Measurements from ENCODE around the gene TMEM151B. TPM values are rescaled to one million over a fixed set of nuclear protein-coding genes. Genes with fewer than 3 reads are reported as not detected.

Gene TMEM151B
- total RNA-seq, 2 donors from 2014 or later = 0.11 to 2.6 TPM

DNA sequence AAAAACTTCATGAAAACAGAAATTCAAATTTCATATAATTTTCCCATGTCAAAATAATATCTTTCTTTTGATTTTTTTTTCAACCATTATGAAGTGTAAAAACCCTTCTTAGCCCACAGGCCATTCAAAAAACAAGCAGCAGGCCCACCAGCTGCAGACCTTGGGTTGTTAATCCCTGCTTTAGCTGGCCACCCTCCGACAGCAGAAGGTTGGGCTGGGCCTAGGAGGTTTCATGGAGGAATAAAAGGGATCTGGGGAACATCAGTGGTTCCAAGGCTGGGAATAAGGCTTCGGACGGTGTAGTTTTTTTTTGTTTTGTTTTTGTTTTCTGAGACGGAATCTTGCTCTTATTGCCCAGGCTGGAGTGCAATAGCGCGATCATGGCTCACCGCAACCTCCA lies 26.9 kb upstream of the TMEM151B start:
- DNase-seq (ENCODE audit: low spot score) = no peak
- Histone ChIP-seq H3K4me3 (no peak overlapping the region), H3K27me3 (no peaks in the 10 kb centered on the region), H3K4me1 (peaks cover 0 to 11% of the 10 kb centered on the region in 2 donors), H3K9me3 (no peaks in the 10 kb centered on the region), H3K36me3 (no peaks in the 10 kb centered on the region), H3K27ac (no peak overlapping the region)
- TF ChIP-seq CTCF (IDR thresholded peaks at IDR 0.05) = no peak

GRCh38 chr6:44245391-44245911 lies 24.8 kb upstream of the TMEM151B start:
- no peak for DNase-seq (ENCODE audit: low spot score)
- peak overlapping the region; percentile 100 for H3K27ac ChIP-seq
- no peaks in the 10 kb centered on the region for H3K27me3 ChIP-seq
- peaks cover 21% of the 10 kb centered on the region for H3K36me3 ChIP-seq
- no peaks in the 10 kb centered on the region for H3K9me3 ChIP-seq
- H3K4me1 ChIP-seq = peaks cover 0 to 28% of the 10 kb centered on the region in 2 donors
- no peak for TF ChIP-seq CTCF (IDR thresholded peaks at IDR 0.05)
- peak overlapping the region; percentile 92 to 95 for H3K4me3 ChIP-seq

- Histone ChIP-seq H3K4me1 (peaks cover 0 to 35% of the 10 kb centered on the region in 2 donors), H3K9me3 (no peaks in the 10 kb centered on the region), H3K36me3 (peaks cover 27% of the 10 kb centered on the region), H3K27ac (peak overlapping the region; percentile 100), H3K4me3 (peak overlapping the region; percentile 92 to 95), H3K27me3 (no peaks in the 10 kb centered on the region)
- peak; percentile 88 for DNase-seq (ENCODE audit: low spot score)
- TF ChIP-seq CTCF (IDR thresholded peaks at IDR 0.05) = peak in 1 of 2 donors; percentile 62
Measured at GRCh38 chr6:44245912-44246662, 24.2 kb upstream of the TMEM151B start.

DNA sequence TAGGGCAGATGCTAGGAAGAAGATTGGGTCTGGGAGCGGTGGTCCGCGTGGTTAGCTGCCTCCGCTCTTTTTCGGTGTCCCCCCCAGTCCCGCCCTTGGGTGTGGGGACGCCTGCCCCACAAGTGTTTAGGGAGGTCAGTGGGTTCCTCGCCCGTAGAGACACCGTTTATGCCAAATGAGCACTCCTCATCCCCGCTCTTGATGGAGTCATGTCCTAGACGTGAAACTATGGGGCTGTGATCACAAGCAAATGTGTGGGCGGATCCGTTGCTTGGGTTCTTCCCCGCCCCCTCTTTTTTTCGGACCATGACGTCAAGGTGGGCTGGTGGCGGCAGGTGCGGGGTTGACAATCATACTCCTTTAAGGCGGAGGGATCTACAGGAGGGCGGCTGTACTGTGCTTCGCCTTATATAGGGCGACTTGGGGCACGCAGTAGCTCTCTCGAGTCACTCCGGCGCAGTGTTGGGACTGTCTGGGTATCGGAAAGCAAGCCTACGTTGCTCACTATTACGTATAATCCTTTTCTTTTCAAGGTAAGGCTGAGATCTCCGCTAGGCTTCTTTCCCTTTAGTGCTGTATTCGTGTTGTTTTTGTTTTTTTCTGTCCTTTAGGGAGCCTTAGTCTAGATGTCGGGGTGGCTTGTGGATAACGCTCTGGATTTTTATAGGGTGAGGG lies 23.4 kb upstream of the TMEM151B start, which contains the start of gene HSP90AB1:
HSP90AB1 (plus strand) TSS at position 439 of the 675 bp plus-strand sequence. CDS start 1,529 bp downstream, outside the sequence.
- peak within 1 kb of the TSS; percentile 92 to 95 for H3K4me3 ChIP-seq
- H3K9me3 ChIP-seq = no peaks in the 10 kb centered on the region
- H3K27me3 ChIP-seq = no peaks in the 10 kb centered on the region
- H3K4me1 ChIP-seq = peaks cover 0 to 36% of the 10 kb centered on the region in 2 donors
- peaks cover 34% of the 10 kb centered on the region for H3K36me3 ChIP-seq
- peak within 1 kb of the TSS; percentile 100 for H3K27ac ChIP-seq
- peak; percentile 98 for DNase-seq (ENCODE audit: low spot score)
- no peak for TF ChIP-seq CTCF (IDR thresholded peaks at IDR 0.05)

DNA sequence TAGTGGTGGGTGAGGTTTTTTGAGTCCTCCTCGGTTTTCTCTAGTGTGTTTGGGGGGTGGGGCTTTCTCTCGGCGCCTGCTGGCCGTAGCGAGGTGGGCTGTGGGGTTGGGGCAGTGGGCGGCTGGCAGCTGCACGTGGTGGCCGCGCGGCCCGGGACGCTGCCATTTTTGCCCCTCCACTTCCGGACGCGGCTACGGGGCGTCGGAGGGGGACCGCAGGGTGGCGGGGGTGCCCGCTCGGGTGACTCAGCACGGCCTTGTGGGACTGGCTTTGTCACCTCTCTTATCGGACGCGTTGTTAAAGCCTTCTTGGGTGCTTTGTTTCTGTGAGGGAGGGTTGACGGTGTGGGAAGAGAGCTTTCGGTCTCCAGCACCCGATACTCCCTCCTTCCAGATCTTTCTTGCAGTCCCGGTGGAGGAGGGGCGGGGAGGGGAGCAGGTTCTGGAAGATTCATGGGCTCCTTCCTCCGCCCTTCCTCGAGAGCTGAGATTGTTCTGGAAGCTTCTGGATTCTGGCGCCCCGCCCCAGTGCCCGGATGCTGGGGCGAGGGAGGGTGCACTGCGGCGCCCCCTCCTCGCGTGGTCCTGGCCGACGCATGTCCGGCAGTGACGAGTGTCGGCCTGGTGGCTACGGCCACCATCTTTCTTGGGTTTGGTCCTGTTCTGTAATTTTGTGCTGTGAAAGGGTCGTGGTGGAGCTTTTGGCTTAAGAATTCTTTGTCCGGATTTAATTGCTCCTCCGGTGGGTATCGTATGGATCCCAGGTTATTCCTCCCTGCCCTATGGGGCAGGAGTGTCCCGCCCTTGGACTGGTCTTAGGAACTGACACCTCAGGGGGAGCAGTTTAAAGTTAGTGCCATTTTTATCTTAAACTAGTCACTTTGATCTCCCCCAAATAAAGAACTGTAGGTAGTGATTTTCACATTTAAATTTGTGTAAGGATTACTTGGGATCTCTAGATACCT lies 22.6 kb upstream of the TMEM151B start:
- Histone ChIP-seq H3K27me3 (no peaks in the 10 kb centered on the region), H3K27ac (peak overlapping the region; percentile 100), H3K4me3 (peak overlapping the region; percentile 92 to 95), H3K9me3 (no peaks in the 10 kb centered on the region), H3K36me3 (peaks cover 42% of the 10 kb centered on the region), H3K4me1 (peaks cover 0 to 36% of the 10 kb centered on the region in 2 donors)
- no peak for TF ChIP-seq CTCF (IDR thresholded peaks at IDR 0.05)
- no peak for DNase-seq (ENCODE audit: low spot score)

All from right atrium auricular region (tissue), 2 donors.